Activated CD8-positive, alpha-beta memory T cell treated with anti-CD3 and anti-CD28 coated beads, Interleukin-2, amount 50 U/mL, for 24 hours (primary cell): Measurements from ENCODE around the gene FREM2.

Experiments used
- DNase-seq: peaks from one replicate; pipeline ENCODE4 v3.0.0-alpha.2; 2020; ENCODE audit errors: extremely low read depth

The FREM2 gene

GRCh38 chr13:38826182-38826813 is 139.4 kb downstream of the FREM2 start:
- DNase-seq, result no peak

GRCh38 chr13:38830442-38831045 is 143.7 kb downstream of the FREM2 start:
- no peak for DNase-seq

- DNase-seq, result no peak
Observed at GRCh38 chr13:38844581-38844980, 157.7 kb downstream of the FREM2 start.

GRCh38 chr13:38848360-38848759 is 161.5 kb downstream of the FREM2 start:
- no peak for DNase-seq

- no peak for DNase-seq
Observed at GRCh38 chr13:38849315-38849714, 162.4 kb downstream of the FREM2 start.

GRCh38 chr13:38850868-38851626 is 164.2 kb downstream of the FREM2 start:
- DNase-seq, result no peak

GRCh38 chr13:38854226-38854625 is 167.3 kb downstream of the FREM2 start:
- no peak for DNase-seq

GRCh38 chr13:38856065-38856464 is 169.2 kb downstream of the FREM2 start:
- no peak for DNase-seq

- no peak for DNase-seq
Observed at GRCh38 chr13:38862443-38862842, 175.6 kb downstream of the FREM2 start.

- DNase-seq, result no peak
Observed at GRCh38 chr13:38863536-38863935, 176.7 kb downstream of the FREM2 start.

GRCh38 chr13:38866649-38867048 is 179.8 kb downstream of the FREM2 start:
- no peak for DNase-seq

- DNase-seq, result no peak
Observed at GRCh38 chr13:38868399-38868798, 181.5 kb downstream of the FREM2 start.

GRCh38 chr13:38868870-38869269 is 182.0 kb downstream of the FREM2 start:
- no peak for DNase-seq

GRCh38 chr13:38871275-38871674 is 184.4 kb downstream of the FREM2 start:
- no peak for DNase-seq

GRCh38 chr13:38872693-38873092 is 185.8 kb downstream of the FREM2 start:
- DNase-seq, result no peak

- no peak for DNase-seq
Observed at GRCh38 chr13:38875186-38875875, 188.5 kb downstream of the FREM2 start.

GRCh38 chr13:38879278-38879677 is 192.4 kb downstream of the FREM2 start:
- no peak for DNase-seq

- DNase-seq, result no peak
Observed at GRCh38 chr13:38879786-38880185, 192.9 kb downstream of the FREM2 start.

GRCh38 chr13:38880397-38880796 is 193.5 kb downstream of the FREM2 start:
- no peak for DNase-seq

GRCh38 chr13:38883783-38884182 is 196.9 kb downstream of the FREM2 start:
- no peak for DNase-seq

- DNase-seq, result no peak
Observed at GRCh38 chr13:38888309-38888708, 201.4 kb downstream of the FREM2 start.

- DNase-seq, result no peak
Observed at GRCh38 chr13:38895075-38895474, 208.2 kb downstream of the FREM2 start.

- DNase-seq, result no peak
Observed at GRCh38 chr13:38897521-38897920, 210.6 kb downstream of the FREM2 start.
